ENCODE data around the gene IFIT3.
"Not testable (repeated sequence)": the region's sequence is repeated elsewhere in the genome, so short reads cannot be mapped to it uniquely, and the experiment has no call there.

Gene IFIT3, protein sequence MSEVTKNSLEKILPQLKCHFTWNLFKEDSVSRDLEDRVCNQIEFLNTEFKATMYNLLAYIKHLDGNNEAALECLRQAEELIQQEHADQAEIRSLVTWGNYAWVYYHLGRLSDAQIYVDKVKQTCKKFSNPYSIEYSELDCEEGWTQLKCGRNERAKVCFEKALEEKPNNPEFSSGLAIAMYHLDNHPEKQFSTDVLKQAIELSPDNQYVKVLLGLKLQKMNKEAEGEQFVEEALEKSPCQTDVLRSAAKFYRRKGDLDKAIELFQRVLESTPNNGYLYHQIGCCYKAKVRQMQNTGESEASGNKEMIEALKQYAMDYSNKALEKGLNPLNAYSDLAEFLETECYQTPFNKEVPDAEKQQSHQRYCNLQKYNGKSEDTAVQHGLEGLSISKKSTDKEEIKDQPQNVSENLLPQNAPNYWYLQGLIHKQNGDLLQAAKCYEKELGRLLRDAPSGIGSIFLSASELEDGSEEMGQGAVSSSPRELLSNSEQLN

GRCh38 chr10:89327803-89328441, at the start of gene IFIT3:
Gene IFIT3 (plus strand): TSS chr10:89327997. CDS start chr10:89328074, 77 bp downstream.
- DNase-seq: no peak

GRCh38 chr10:89278034-89278535, 49.7 kb upstream of the IFIT3 start:
- DNase-seq: no peak

GRCh38 chr10:89278900-89279392, 48.9 kb upstream of the IFIT3 start:
- no peak for DNase-seq

- no peak for DNase-seq
Measured at GRCh38 chr10:89279421-89279869, 48.4 kb upstream of the IFIT3 start.

DNA sequence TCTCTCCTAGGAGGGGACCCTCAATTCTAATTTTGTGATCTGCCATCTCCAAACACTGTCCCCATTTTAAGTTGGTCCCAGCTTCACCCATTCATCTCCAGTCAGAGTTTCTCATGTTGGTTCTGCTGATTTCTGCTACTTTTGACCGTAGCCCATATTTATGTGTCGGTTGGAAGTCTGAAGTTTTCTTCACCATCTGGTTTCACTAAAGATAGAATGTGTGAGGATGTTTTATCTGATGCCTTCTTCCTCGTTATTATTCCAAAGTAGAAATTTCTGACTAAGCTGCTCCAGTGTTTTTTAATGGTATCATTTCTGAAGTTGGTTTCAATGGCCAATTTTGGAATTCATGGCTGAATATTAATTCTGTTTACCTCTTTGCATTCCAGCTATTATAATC, 47.3 kb upstream of the IFIT3 start:
- no peak for DNase-seq

- no peak for DNase-seq
Measured at GRCh38 chr10:89281606-89282395, 46.0 kb upstream of the IFIT3 start.

GRCh38 chr10:89283025-89283935, 44.5 kb upstream of the IFIT3 start:
- DNase-seq: no peak

GRCh38 chr10:89283936-89284475, 43.8 kb upstream of the IFIT3 start:
- peak; percentile 7 for DNase-seq

- DNase-seq: not testable (repeated sequence)
Measured at GRCh38 chr10:89284711-89285110, 43.1 kb upstream of the IFIT3 start.

DNA sequence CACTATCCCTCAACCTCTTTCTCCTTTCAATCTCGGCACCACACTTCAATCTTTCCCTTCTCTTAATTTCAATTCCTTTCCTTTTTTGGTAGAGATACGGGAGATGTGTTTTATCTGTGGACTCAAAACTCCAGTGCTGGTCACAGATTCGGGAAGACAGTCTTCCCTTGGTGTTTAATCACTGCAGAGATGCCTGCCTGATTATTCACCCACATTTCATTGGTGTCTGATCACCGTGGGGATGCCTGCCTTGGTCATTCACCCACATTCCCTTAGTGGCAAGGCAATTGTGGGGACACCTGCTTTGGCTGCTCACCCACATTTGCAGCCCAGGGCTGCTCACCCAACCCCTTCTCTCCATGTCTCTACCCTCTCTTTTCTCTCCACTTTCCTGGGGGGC, 42.5 kb upstream of the IFIT3 start:
- not testable (repeated sequence) for DNase-seq

GRCh38 chr10:89294721-89295239, 33.0 kb upstream of the IFIT3 start:
- no peak for DNase-seq

DNA sequence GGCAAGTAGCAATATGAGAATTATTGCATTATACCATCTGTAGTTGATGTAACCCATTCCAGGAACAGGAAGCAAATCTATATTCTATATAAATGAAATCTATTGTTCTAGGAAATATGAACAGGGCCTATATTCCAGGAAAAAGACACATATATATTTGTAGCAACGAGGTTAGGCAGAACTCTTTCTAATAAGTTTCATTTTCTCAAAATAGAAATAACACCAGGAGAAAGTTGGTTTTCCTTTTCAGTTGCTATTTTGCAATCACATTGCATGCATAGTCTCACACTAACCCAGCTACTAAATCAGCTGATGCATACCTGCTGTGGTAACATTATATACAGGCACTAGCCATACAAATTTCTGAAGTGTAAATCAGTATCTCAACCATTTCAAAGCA, 32.2 kb upstream of the IFIT3 start:
- no peak for DNase-seq

DNA sequence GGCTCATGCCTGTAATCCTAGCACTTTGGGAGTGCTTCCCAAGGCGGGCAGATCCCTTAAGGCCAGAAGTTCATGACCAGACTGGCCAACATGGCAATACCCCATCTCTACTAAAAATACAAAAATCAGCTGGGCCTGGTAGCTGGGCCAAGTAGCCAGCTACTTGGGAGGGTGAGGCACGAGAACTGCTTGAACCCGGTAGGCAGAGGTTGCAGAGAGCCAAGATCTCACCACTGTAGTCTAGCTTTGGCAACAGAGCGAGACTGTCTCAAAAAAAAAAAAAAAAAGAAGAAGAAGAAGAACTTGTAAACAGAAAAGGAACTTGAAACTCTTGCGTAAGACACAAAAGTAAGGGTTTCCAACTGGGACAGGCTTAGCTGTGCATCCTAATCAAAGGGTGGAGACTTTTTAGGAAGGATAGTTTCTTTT, 31.6 kb upstream of the IFIT3 start:
- no peak for DNase-seq

DNA sequence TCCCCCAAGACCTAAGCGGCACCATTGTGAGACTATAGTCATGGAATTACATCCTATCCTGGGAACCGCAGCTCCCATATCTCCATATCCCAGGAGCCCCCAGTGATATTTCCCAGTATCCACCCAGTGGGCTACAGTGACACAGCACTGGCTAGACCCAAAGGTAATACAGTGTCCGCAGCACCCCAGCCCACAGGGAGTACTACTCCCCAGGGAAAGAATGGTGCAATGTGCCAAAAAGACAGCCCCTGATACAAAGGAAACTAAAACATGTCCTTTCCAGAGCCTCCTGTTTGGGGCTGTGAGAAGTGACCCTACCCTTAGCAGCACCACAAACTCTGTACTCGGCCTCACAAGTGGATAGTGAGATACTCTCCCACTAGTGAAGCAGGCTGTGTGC, 30.4 kb upstream of the IFIT3 start:
- DNase-seq: no peak

GRCh38 chr10:89297791-89298190, 30.0 kb upstream of the IFIT3 start:
- no peak for DNase-seq

DNA sequence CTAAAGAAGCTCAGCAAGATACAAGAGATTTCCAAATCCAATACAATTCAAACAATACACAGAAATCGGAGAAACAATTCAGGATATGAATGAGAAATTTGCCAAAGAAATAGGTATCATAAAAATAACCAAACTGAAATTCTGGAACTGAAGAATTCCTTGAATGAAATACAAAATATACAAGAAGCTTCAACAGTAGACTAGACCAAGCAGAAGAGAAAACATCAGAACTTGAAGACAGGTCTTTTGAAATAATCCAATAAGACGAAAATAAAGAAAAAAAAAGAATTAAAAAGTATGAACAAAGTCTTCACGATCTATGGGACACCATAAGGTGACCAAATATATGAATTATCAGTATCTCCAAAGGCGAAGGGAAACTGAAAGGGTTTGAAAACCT, 28.8 kb upstream of the IFIT3 start:
- DNase-seq: no peak

DNA sequence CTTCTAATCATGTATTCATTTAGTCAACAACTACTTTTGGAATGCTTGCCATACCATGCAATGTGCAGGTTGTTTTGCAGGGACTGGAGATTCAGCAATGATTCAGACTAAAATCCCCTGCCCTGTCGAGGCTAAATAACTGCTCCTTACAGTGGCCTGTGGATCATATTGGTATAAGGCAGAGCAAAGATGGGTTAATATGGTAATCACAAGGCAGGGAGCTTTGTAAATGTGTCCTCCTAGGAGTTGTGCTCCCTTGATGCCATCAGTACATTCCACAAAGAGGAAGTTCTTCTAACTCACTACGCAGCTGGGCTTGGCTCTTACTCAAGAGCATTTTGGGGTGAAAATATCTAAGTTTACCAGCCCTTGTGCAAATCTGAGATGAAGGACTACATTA, 26.6 kb upstream of the IFIT3 start:
- DNase-seq: no peak

DNA sequence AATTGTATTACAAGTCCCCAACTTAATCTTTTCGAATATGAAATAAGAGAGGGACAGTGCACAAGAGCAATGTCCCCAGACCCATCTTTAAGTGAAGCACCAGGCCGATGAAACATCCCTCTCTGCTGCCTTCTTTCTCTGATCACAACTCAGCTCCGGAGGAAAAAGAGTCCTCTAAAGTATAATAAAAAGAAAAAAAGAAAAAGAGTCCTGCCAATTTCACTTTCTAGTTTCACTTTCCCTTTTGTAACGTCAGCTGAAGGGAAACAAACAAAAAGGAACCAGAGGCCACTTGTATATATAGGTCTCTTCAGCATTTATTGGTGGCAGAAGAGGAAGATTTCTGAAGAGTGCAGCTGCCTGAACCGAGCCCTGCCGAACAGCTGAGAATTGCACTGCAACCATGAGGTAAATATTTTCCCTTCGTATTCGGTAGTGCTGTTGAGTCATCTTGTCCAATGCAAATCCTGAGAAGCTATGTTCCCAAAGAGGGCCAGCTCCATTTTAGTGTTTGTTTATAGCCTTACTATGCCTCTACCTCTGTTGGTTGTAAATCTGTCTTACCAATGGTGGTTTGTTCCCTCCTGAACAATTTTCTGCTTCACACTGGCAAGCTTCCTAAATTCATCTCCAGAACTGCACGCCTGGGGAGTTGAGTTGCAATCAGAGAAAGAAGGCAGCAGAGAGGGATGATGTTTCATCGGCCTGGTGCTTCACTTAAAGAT, 25.9 kb upstream of the IFIT3 start, which contains the start of gene IFIT2:
TSS of gene IFIT2 (plus strand) at position 326 of the 725 bp plus-strand sequence. CDS start at position 404, 78 bp downstream.
- no peak for DNase-seq

DNA sequence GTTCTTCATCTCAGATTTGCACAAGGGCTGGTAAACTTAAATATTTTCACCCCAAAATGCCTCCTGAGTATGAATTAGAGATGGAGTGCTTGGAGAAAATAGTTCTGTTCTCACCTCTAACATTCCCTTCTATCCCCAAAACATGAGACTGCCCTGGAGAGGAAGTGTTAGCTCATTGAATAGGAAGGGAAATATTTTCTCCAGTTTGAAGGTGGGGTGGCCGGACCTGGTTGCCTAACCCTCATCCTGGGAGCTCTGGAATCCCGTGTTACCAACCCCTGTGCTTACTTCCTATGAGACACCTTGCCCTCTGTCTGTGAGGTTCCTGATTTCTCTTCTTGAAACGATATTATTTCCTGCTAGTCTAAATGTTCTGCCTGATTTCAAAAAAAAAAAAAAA, 25.2 kb upstream of the IFIT3 start:
- DNase-seq: no peak

GRCh38 chr10:89303161-89303560, 24.6 kb upstream of the IFIT3 start:
- DNase-seq: no peak
